ENCODE measurements around the gene TEX29.

- TF ChIP-seq CTCF (IDR thresholded peaks at IDR 0.05; ENCODE audit: borderline replicate concordance, extremely low read depth, low read length, poor library complexity, severe bottlenecking) (no peak), EZH2 (IDR thresholded peaks at IDR 0.05; ENCODE audit: borderline replicate concordance, low read depth, low read length, severe bottlenecking) (no peak)
These were observed 9.7 kb downstream of the TEX29 start for GRCh38 chr13:111330066-111330610.
